Rectal smooth muscle tissue (tissue), 1 donor: ENCODE data around the gene EIF2B4.

Source experiments
- H3K27ac ChIP-seq: one replicate; pipeline ENCODE4 v1.7.0; 2013; ENCODE audit warnings: low read depth, low read length, inconsistent platforms
- H3K27me3 ChIP-seq: one replicate; pipeline ENCODE4 v1.7.0; 2013; ENCODE audit warnings: low read length; ENCODE audit not compliant: control insufficient read depth, insufficient read depth
- H3K36me3 ChIP-seq: one replicate; pipeline ENCODE4 v1.7.0; 2013; ENCODE audit warnings: low read length; ENCODE audit not compliant: control insufficient read depth, insufficient read depth
- H3K4me1 ChIP-seq: one replicate; pipeline ENCODE4 v1.7.0; 2013; ENCODE audit warnings: low read length; ENCODE audit not compliant: control insufficient read depth, insufficient read depth
- H3K4me3 ChIP-seq: one replicate; pipeline ENCODE4 v1.7.0; 2013; ENCODE audit warnings: low read length
- H3K9ac ChIP-seq: one replicate; pipeline ENCODE4 v1.7.0; 2013; ENCODE audit warnings: low read length

The EIF2B4 gene

DNA sequence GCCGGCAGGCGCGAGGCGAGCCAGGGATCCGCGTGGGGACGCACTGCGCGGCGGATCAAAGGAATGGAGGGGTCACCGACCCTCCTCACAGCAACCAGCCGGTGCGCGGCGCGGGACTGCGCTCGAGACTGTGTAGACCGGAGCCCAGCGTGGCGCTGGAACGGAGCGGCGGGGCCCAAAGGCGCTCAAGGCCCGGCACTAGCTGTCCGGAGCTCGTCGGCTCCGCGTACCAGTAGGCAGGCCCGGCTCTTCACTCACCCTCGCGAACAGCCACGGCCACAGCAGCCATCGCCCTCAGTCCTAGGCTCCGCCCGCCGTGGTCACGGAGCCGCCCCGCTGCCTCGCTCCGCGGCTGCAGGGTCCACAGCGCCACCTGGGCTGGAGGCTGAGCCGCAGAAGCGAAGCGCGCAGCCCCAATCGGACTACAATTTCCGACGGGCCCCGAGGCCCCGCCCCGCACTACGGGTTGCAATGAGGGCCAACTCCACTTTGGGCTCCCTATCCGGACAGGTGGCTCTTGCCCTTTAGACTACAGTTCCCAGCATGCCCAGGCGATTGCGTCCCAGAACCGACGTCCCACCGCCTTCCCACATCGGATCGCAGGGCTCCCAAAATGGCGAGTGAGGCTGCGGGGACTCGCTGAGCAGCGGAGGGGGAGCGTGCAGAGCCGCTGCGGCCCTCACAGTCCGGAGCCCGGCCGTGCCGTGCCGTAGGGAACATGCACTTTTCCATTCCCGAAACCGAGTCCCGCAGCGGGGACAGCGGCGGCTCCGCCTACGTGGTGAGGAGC is at the start of gene EIF2B4, which contains the start of gene SNX17:
EIF2B4 (minus strand) TSS at position 313 of the 790 bp plus-strand sequence; CDS start at position 289, 24 bp downstream.
SNX17 (plus strand) TSS at position 591 of the 790 bp plus-strand sequence; CDS start at position 719, 128 bp downstream.
- peaks cover 36% of the 10 kb centered on the region for H3K36me3 ChIP-seq
- no peaks in the 10 kb centered on the region for H3K27me3 ChIP-seq
- H3K4me3 ChIP-seq, result peak within 1 kb of the TSS; percentile 93
- H3K9ac ChIP-seq, result peak within 1 kb of the TSS; percentile 74
- peaks cover 15% of the 10 kb centered on the region for H3K4me1 ChIP-seq
- peak within 1 kb of the TSS; percentile 90 for H3K27ac ChIP-seq

- Histone ChIP-seq H3K4me1 (no peaks in the 10 kb centered on the region), H3K27ac (no peak overlapping the region), H3K36me3 (no peaks in the 10 kb centered on the region), H3K27me3 (no peaks in the 10 kb centered on the region), H3K4me3 (no peak overlapping the region), H3K9ac (no peak overlapping the region)
These were observed 46.0 kb upstream of the EIF2B4 start for GRCh38 chr2:27416151-27416550.

DNA sequence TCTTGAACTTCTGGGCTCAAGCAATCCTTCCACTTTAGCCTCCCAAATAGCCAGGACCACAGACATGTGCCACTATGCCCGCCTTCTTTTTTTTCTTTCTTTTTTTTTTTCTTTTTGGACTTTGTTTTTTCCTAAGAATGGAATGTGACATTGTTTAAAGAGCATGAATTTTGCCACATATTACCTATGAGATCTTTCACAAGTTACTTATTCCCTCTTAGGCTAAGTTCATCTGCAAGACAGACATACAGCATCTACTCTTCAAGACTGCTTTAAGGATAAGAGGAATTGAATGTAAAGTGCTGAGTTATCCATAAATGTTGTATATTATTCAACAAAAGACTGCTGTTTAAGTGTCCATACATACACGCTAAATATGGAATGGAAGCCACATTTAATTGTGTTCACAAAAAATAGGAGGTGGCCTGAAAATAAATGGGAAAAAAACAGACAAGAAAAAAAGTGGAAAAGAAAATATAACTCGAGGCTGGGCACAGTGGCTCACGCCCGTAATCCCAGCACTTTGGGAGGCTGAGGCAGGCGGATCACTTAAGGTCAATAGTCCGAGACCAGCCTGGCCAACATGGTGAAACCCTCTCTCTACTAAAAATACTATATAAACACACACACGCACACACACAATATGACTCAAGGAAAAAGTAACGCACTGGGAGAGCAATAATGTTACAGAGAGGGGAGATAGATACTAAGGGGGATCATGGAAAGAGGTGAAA is 42.4 kb upstream of the EIF2B4 start:
- H3K4me1 ChIP-seq, result peaks cover 8% of the 10 kb centered on the region
- H3K27me3 ChIP-seq, result no peaks in the 10 kb centered on the region
- H3K36me3 ChIP-seq, result no peaks in the 10 kb centered on the region
- no peak overlapping the region for H3K4me3 ChIP-seq
- H3K9ac ChIP-seq, result no peak overlapping the region
- H3K27ac ChIP-seq, result no peak overlapping the region

GRCh38 chr2:27409321-27410073 is 39.4 kb upstream of the EIF2B4 start, which contains the start of gene PPM1G:
Gene PPM1G (minus strand): TSS chr2:27409591. CDS start chr2:27409422, 169 bp downstream.
- peak within 1 kb of the TSS; percentile 79 for H3K27ac ChIP-seq
- no peaks in the 10 kb centered on the region for H3K27me3 ChIP-seq
- H3K9ac ChIP-seq, result peak within 1 kb of the TSS; percentile 68
- H3K4me1 ChIP-seq, result peaks cover 9% of the 10 kb centered on the region
- H3K4me3 ChIP-seq, result peak within 1 kb of the TSS; percentile 93
- H3K36me3 ChIP-seq, result no peaks in the 10 kb centered on the region

GRCh38 chr2:27408601-27409320 is 38.6 kb upstream of the EIF2B4 start:
- Histone ChIP-seq H3K27ac (peak overlapping the region; percentile 63), H3K27me3 (no peaks in the 10 kb centered on the region), H3K4me3 (peak overlapping the region; percentile 79), H3K4me1 (peaks cover 9% of the 10 kb centered on the region), H3K9ac (peak overlapping the region; percentile 68), H3K36me3 (no peaks in the 10 kb centered on the region)

DNA sequence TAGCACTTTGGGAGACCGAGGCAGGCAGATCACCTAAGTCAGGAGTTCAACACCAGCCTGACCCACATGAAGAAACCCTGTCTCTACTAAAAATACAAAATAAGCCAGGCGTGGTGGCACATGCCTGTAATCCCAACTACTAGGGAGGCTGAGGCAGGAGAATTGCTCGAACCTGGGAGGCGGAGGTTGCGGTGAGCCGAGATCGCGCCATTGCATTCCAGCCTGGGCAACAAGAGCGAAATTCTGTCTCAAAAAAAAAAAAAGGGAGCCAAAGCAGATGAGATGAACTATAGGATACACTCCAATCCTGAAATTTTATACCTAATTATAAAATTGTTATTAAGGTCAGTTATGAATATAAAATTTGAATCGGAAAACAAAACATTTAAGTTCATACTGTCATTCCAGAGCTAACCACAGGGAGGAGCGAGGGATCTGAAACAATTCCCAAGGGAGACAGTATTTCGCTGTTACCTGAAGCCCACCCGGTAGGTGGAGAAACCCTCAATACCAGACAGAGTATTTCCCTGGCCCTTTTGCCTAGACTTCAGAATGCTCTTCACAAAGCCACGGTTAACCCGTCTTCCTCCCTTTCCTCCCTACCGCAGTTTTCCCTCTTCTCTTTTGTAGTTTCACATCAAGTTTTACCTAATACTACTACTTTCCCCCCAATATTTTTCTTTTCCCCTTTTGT is 37.8 kb upstream of the EIF2B4 start:
- no peaks in the 10 kb centered on the region for H3K36me3 ChIP-seq
- peaks cover 9% of the 10 kb centered on the region for H3K4me1 ChIP-seq
- H3K27ac ChIP-seq, result no peak overlapping the region
- H3K9ac ChIP-seq, result no peak overlapping the region
- H3K4me3 ChIP-seq, result peak overlapping the region; percentile 79
- H3K27me3 ChIP-seq, result no peaks in the 10 kb centered on the region

DNA sequence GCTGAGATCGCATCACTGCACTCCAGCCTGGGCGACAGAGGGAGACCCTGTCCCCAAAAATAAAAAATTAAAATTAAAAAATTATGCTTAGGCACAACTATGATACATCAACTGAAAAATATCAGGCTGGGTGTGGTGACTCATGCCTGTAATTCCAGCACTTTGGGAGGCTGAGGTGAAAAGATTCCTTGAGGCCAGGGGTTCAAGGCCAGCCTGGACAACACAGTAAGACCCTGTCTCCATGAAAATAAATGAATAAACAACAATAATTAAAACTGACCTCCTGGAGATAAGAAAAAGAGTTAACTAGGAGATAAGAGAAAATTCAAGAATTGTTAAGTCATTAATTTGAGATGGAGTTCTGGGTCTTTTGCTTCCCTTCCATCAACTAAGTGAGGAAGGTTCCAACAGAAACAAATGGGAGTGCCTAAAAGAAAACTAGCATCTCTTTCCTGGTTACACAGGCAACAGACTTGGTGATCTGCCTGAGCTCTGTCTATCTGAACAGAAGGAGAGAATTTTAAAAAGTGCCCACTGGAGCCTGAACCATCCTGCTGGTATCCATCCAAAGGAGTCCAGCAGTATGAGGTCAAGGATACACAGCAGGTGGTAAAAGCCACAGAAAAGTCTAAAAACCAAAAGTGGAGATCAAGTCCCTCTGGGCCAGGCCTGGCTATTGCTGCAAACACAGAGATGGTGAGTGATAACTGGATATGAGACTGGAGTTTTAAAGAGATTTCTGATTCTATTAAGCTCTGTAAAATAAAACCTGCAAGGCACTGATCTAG is 30.4 kb upstream of the EIF2B4 start:
- H3K27me3 ChIP-seq, result no peaks in the 10 kb centered on the region
- H3K4me1 ChIP-seq, result no peaks in the 10 kb centered on the region
- no peak overlapping the region for H3K9ac ChIP-seq
- no peak overlapping the region for H3K27ac ChIP-seq
- no peak overlapping the region for H3K4me3 ChIP-seq
- no peaks in the 10 kb centered on the region for H3K36me3 ChIP-seq

GRCh38 chr2:27398962-27399361 is 28.8 kb upstream of the EIF2B4 start:
- Histone ChIP-seq H3K36me3 (no peaks in the 10 kb centered on the region), H3K4me1 (no peaks in the 10 kb centered on the region), H3K4me3 (no peak overlapping the region), H3K27me3 (no peaks in the 10 kb centered on the region), H3K9ac (no peak overlapping the region), H3K27ac (no peak overlapping the region)

DNA sequence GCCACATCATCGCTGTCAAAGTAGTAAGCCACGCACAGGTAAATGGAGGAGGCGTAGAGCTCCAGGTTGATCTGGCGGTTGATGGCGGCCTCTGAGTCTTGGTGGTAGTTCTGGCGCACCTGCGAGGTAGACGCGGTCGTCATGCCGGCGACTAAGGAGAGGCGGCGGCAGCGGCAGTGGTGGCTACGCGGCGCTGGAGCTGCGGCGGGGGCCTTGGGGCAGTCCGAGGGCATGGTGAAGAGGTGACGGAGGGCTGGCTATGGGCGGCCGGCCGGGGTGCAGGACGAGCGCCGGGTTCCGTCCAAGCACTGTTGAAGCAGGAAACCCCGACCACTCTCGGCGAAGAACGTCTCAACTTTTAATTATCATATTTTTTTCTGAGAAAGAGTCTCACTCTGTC is 23.1 kb upstream of the EIF2B4 start:
- Histone ChIP-seq H3K9ac (no peak overlapping the region), H3K4me3 (no peak overlapping the region), H3K4me1 (no peaks in the 10 kb centered on the region), H3K27ac (no peak overlapping the region), H3K36me3 (no peaks in the 10 kb centered on the region), H3K27me3 (no peaks in the 10 kb centered on the region)

- Histone ChIP-seq H3K27ac (no peak overlapping the region), H3K4me3 (no peak overlapping the region)
These were observed 20.9 kb upstream of the EIF2B4 start for GRCh38 chr2:27390822-27391679.

More at GRCh38 chr2:27390822-27391679, 20.9 kb upstream of the EIF2B4 start:
- no peak overlapping the region for H3K9ac ChIP-seq
- no peaks in the 10 kb centered on the region for H3K4me1 ChIP-seq
- H3K36me3 ChIP-seq, result peaks cover 2% of the 10 kb centered on the region
- no peaks in the 10 kb centered on the region for H3K27me3 ChIP-seq
